GM12878 (cell line): ENCODE results near the gene SYMPK. TPM values are rescaled to one million over a fixed set of nuclear protein-coding genes. Genes with fewer than 3 reads are reported as not detected.
A peak's percentile ranks its signal among the peaks of the same experiment; 100 is the strongest.

Experiments used
- ATAC-seq: fragments of 200-7000 bp; cut with Tn5 transposase; 3 replicates; pipeline ENCODE4 v1.9.1; 2020; ENCODE audit warnings: mild to moderate bottlenecking, moderate library complexity
- BruUV-seq: library from RNA; stranded (reverse); fragments of 400-500 nt; replicated peaks from 2 replicates; lab custom pipeline; 2021; lab: Mats Ljungman, UMichigan
- CTCF ChIA-PET: fragments of 300-600 bp; sonication (Branson Sonifier 250); formaldehyde crosslinking; extraction: SDS; loops from one replicate; lab custom pipeline; 2021; ENCODE audit warnings: inconsistent platforms; lab: Yijun Ruan, JAX
- POLR2A ChIA-PET: fragments of 350-600 bp; formaldehyde crosslinking; extraction: SDS; loops from one replicate; lab custom pipeline; 2021; ENCODE audit warnings: inconsistent platforms; lab: Charles Lee
- RAD21 ChIA-PET: fragments of 300-600 bp; sonication (Branson Sonifier 250); formaldehyde crosslinking; loops from one replicate; lab custom pipeline; 2023; ENCODE audit warnings: antibody characterized with exemption; ENCODE audit not compliant: unreplicated experiment; lab: Charles Lee
- SMC1A ChIA-PET: fragments of 300-600 bp; sonication (Branson Sonifier 250); formaldehyde crosslinking; loops from one replicate; lab custom pipeline; 2023; ENCODE audit not compliant: unreplicated experiment, uncharacterized antibody; lab: Charles Lee
- DNase-seq: peaks from one replicate; pipeline ENCODE4 v3.0.0-alpha.2; 2011; ENCODE audit warnings: low read depth, low spot score
- FAIRE-seq: peaks from 3 replicates; lab custom pipeline; 2011; peaks lifted over from hg19 to GRCh38; lab: Jason Lieb, UNC
- H2AFZ ChIP-seq: 2 replicates; pipeline ENCODE4 v1.6.0; 2011; ENCODE audit warnings: low read depth, low read length, control low read depth; ENCODE audit not compliant: control insufficient read depth
- H3K27ac ChIP-seq: 2 replicates; pipeline ENCODE4 v1.5.1; 2011; ENCODE audit warnings: control low read depth; ENCODE audit not compliant: control insufficient read depth, insufficient read depth
- H3K27me3 ChIP-seq, 2 experiments: replicated peaks in 1 of 2; 2 replicates each; pipeline versions ENCODE4 v1.6.0 to v1.6.1; 2011; ENCODE audit warnings: low read length in 1 of 2; ENCODE audit not compliant: control insufficient read depth in 2 of 2, insufficient read depth in 2 of 2
- H3K36me3 ChIP-seq, 2 experiments: 2 replicates each; pipeline ENCODE4 v1.5.1; 2011; ENCODE audit warnings: low read length in 1 of 2; ENCODE audit not compliant: control insufficient read depth in 2 of 2, insufficient read depth in 2 of 2
- H3K4me1 ChIP-seq: 2 replicates; pipeline ENCODE4 v1.6.1; 2011; ENCODE audit warnings: mild to moderate bottlenecking, low read length, moderate library complexity, mixed read lengths; ENCODE audit not compliant: control insufficient read depth, insufficient read depth
- H3K4me2 ChIP-seq: 2 replicates; pipeline ENCODE4 v1.6.0; 2011; ENCODE audit warnings: control low read depth; ENCODE audit not compliant: control insufficient read depth, insufficient read depth
- H3K4me3 ChIP-seq: fragments of 200-600 bp; sonication (generic); 2 replicates; pipeline ENCODE4 v1.5.1; 2016
- H3K79me2 ChIP-seq: 2 replicates; pipeline ENCODE4 v1.6.0; 2011; ENCODE audit warnings: low read length; ENCODE audit not compliant: control insufficient read depth, insufficient read depth
- H3K9ac ChIP-seq: 2 replicates; pipeline ENCODE4 v1.8.0; 2011; ENCODE audit warnings: low read length, control low read depth, mixed read lengths; ENCODE audit not compliant: control insufficient read depth, insufficient read depth
- H3K9me3 ChIP-seq: replicated peaks from 3 replicates; pipeline ENCODE4 v1.5.1; 2011; ENCODE audit warnings: mild to moderate bottlenecking, low read length; ENCODE audit not compliant: control insufficient read depth, insufficient read depth
- H4K20me1 ChIP-seq: 2 replicates; pipeline ENCODE4 v1.6.0; 2011; ENCODE audit not compliant: control insufficient read depth, insufficient read depth
- BCL3 ChIP-seq: IDR thresholded peaks from 2 replicates; pipeline ENCODE4 v1.6.1; 2011; ENCODE audit warnings: borderline replicate concordance, low read depth, mild to moderate bottlenecking, moderate library complexity, low read length; ENCODE audit not compliant: insufficient read depth, poor library complexity, severe bottlenecking
- CBFB ChIP-seq: IDR thresholded peaks from 2 replicates; pipeline ENCODE4 v1.6.1; 2016; ENCODE audit warnings: antibody characterized with exemption, low read depth
- MLLT1 ChIP-seq: fragments of 450-650 bp; IDR thresholded peaks from 2 replicates; pipeline ENCODE4 v1.6.1; 2016; ENCODE audit warnings: mild to moderate bottlenecking
- POLR2A ChIP-seq: IDR thresholded peaks from 2 replicates; pipeline ENCODE4 v1.6.1; 2011; ENCODE audit warnings: low read depth, mild to moderate bottlenecking, low read length
- WGBS: methylation state at CpG from one replicate; pipeline ENCODE4 v1.1.6; 2016; ENCODE audit warnings: low lambda C conversion rate; ENCODE audit not compliant: insufficient replicate concordance, insufficient coverage; ENCODE audit errors: missing lambda C conversion rate; 5-methylcytosine and 5-hydroxymethylcytosine counted together
- in situ Hi-C: fragments of 300-500 bp; cut with MboI; formaldehyde crosslinking; loops from 9 replicates; pipeline ENCODE4 v1.14.3; 2018; ENCODE audit warnings: mixed read lengths
- intact Hi-C: fragments of 100-400 bp; cut with micrococcal nuclease; formaldehyde crosslinking; loops from one replicate; pipeline ENCODE4 v1.14.2; 2022; ENCODE audit not compliant: unreplicated experiment
- polyA plus RNA-seq, 11 experiments: library from polyadenylated mRNA; depleted of rRNA in 4 of 11; unstranded in 6 of 11; stranded (reverse) in 5 of 11; fragments of >200 nt; fragmentation: Nextera tagmentation in 4 of 11; fragmentation: Illumina TruSeq in 1 of 11; extraction: Ambion mirVana in 4 of 11; extraction: Trizol in 1 of 11; gene quantifications; 1 replicate in 1 of 11; 2 replicates in 10 of 11; pipeline versions ENCODE4 v1.2.1 to v1.2.3, GENCODE V29; 2011 to 2016; ENCODE audit warnings: inconsistent platforms in 2 of 11, missing spikeins in 2 of 11, low read depth in 1 of 11
- total RNA-seq, 4 experiments: library from RNA; depleted of rRNA in 3 of 4; stranded (reverse); fragments of >200 nt in 3 of 4; fragmentation: Illumina TruSeq in 1 of 4; extraction: Trizol in 1 of 4; gene quantifications; 2 replicates each; pipeline versions ENCODE4 v1.2.1 to v1.2.3, GENCODE V29; 2013 to 2021

SYMPK gene
- total and polyA plus RNA-seq, 10 of the 15 experiments (the other 5 are each of a cell fraction or from before 2014, with no cell fraction given), result 0.49 to 109 (median 42.5) TPM

- no peak for TF ChIP-seq BCL3
- TF ChIP-seq POLR2A, result peak; percentile 47
Observed at GRCh38 chr19:45772130-45772840, 90.7 kb downstream of the SYMPK start (continued).

- Histone ChIP-seq H3K9ac (no peak overlapping the region), H3K9me3 (no peaks in the 10 kb centered on the region), H3K36me3 (no peaks in the 10 kb centered on the region), H3K4me3 (no peak overlapping the region), H3K27ac (no peak overlapping the region), H3K4me2 (no peak overlapping the region; the same call in 1 of the 2 replicates), H4K20me1 (no peaks in the 10 kb centered on the region), H3K79me2 (no peaks in the 10 kb centered on the region; the same call in 1 of the 2 replicates), H2AFZ (no peak overlapping the region), H3K27me3 (no peaks in the 10 kb centered on the region), H3K4me1 (peaks cover 4% of the 10 kb centered on the region)
- SMC1A ChIA-PET, result interaction anchor here (1.0 to 3.2 kb wide), 4 partner anchors 28 to 91 kb away, joined by 3 to 24 read pairs (median 10); partner anchors contain the start of gene SYMPK
- RAD21 ChIA-PET, result interaction anchor here (1.4 to 3.6 kb wide), 8 partner anchors 8 to 111 kb away, joined by 3 to 63 read pairs (median 15); partner anchors contain the start of genes FBXO46, QPCTL and SNRPD2
- TF ChIP-seq CBFB (no peak), MLLT1 (0 out of 2 replicates have a peak, but pooled peaks have one; percentile 27)
- 96% methylated on average over 40 of the region's 46 CpGs for WGBS
- DNase-seq, result no peak
- CTCF ChIA-PET, result interaction anchor here (0.6 to 4.5 kb wide), 6 partner anchors 8 to 93 kb away, joined by 5 to 110 read pairs (median 26); partner anchors contain the start of genes FOXA3, QPCTL and SNRPD2
- intact Hi-C loops, result loop anchor here (2.0 kb wide), 1 partner anchor 27 kb away; no protein-coding TSS in a partner anchor
- no peak for ATAC-seq
- POLR2A ChIA-PET, result interaction anchor here (1.7 to 3.2 kb wide), 2 partner anchors 21 to 115 kb away, joined by 10 to 20 read pairs; partner anchors contain the start of genes DMWD and IRF2BP1
- in situ Hi-C loops, result no loop called here
- no TSS peak for BruUV-seq
- FAIRE-seq, result no peak
Observed at GRCh38 chr19:45771311-45771933, 91.5 kb downstream of the SYMPK start.
